ENCODE measurements around the gene TEX51.

Gene TEX51

DNA sequence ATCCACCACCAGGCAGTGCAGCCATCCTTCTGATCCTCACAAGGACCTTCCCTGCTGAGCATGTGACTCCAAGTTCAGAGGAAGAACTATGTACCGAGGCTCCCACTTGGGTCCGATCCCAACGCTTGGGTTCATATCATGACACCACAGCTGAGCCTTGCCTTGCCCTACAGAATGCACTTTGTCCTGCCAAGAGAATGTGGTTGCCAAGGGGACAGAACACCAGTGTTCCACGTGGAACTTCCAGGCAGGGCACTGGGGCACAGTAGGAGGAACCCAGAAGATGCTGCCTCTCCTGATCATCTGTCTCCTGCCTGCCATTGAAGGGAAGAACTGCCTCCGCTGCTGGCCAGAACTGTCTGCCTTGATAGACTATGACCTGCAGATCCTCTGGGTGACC is at the start of gene TEX51:
TEX51 (plus strand) TSS at position 255 of the 400 bp plus-strand sequence; CDS start at position 284, 29 bp downstream.
- TF ChIP-seq GATA1 (IDR thresholded peaks at IDR 0.05; ENCODE audit: low read depth, low read length) = no peak
- no peak for TF ChIP-seq POLR2A (IDR thresholded peaks at IDR 0.05; ENCODE audit: low read length)
- DNase-seq = no peak

DNA sequence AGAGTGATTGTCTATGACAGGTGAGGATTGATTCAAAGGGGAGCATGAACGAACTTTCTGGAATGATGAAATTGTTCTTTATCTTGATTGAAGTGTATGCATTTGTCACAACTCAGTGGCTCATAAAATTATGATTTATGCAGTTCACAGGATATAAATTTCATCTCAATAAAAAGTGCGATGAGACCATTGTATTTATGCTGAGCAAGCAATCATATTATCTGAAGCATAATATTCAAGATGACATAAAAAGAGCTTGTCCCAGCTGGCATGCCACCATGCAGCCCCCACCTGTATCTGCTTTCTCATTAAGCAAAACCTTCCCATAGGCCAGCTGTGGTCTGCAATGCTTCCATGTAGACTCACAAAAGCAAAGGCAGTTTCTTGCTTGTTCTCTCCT is 49.6 kb upstream of the TEX51 start:
- DNase-seq = no peak
- TF ChIP-seq GATA1 (IDR thresholded peaks at IDR 0.05; ENCODE audit: low read depth, low read length) (no peak), POLR2A (IDR thresholded peaks at IDR 0.05; ENCODE audit: low read length) (no peak)

DNA sequence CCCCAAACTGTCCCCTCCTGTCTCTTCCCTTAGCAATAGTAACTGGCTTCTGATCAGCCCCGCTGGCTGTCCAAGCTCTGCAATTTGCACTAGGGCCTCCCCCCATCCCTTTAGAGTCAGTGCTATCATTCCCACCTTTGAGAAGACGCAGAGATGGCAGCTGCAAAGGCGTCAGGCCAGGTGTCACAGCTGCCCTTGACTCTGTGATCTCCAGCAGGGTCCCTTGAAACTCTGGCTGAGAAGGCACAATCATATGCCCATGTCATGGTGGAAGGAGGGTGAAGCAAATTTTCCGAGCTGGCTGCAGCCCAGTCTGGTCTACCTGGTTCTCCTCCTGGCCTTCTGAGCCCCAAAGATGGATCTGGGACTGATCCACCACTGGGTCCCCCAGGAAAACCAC is 49.2 kb upstream of the TEX51 start:
- no peak for DNase-seq
- TF ChIP-seq POLR2A (IDR thresholded peaks at IDR 0.05; ENCODE audit: low read length) = no peak
- no peak for TF ChIP-seq GATA1 (IDR thresholded peaks at IDR 0.05; ENCODE audit: low read depth, low read length)

DNA sequence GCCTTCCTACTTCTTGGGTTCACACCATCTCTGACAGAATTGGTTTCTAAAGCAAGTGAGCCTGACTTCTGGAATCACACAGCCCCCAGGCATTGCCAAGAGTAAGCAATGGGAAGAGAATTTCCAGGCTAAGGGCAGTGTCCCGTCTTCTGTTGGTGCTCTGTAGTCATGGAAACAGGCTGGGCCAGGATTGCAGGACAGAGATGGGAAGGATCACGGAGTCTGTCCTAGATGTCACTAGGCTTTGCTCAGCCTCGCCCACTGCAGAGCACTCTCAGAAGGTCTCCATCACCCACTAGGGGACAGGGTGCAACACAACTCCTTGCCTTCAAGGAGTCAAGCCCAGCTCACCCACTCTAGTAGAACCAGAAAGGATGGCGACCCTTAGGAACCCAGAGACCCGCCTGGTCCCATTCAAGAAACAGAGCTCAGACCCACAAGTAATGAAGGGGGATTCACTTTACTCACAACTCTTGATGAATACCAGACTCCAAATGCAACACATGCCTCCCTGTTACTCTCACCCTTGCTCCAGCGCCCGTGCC is 48.6 kb upstream of the TEX51 start:
- no peak for DNase-seq
- TF ChIP-seq GATA1 (IDR thresholded peaks at IDR 0.05; ENCODE audit: low read depth, low read length) (no peak), POLR2A (IDR thresholded peaks at IDR 0.05; ENCODE audit: low read length) (no peak)

DNA sequence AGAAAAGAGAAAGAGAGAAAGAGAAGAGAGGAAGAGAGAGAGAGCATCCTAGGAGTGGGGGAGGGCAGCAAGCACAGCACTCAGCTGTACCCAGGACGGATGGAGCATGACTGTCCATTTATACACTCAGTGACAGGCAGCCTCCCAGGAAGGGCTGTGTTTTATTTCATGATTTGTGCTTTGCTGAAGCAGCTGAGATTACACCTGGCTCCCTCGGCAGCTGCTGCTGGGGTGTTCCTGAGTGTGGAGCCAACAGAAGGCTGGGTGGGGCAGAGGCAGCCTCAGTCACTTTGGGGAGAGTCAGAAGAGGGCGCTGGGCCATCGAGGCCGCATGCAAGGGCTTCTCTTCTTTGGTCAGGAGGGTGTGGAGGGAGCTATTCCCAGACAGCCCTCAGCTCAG is 47.8 kb upstream of the TEX51 start:
- TF ChIP-seq GATA1 (IDR thresholded peaks at IDR 0.05; ENCODE audit: low read depth, low read length) (no peak), POLR2A (IDR thresholded peaks at IDR 0.05; ENCODE audit: low read length) (no peak)
- DNase-seq = no peak

GRCh38 chr2:126851756-126852155 is 46.9 kb upstream of the TEX51 start:
- TF ChIP-seq POLR2A (IDR thresholded peaks at IDR 0.05; ENCODE audit: low read length) = no peak
- no peak for TF ChIP-seq GATA1 (IDR thresholded peaks at IDR 0.05; ENCODE audit: low read depth, low read length)
- no peak for DNase-seq

- TF ChIP-seq GATA1 (IDR thresholded peaks at IDR 0.05; ENCODE audit: low read depth, low read length) = no peak
- no peak for TF ChIP-seq POLR2A (IDR thresholded peaks at IDR 0.05; ENCODE audit: low read length)
- no peak for DNase-seq
These were observed 46.3 kb upstream of the TEX51 start for GRCh38 chr2:126852361-126852760.

DNA sequence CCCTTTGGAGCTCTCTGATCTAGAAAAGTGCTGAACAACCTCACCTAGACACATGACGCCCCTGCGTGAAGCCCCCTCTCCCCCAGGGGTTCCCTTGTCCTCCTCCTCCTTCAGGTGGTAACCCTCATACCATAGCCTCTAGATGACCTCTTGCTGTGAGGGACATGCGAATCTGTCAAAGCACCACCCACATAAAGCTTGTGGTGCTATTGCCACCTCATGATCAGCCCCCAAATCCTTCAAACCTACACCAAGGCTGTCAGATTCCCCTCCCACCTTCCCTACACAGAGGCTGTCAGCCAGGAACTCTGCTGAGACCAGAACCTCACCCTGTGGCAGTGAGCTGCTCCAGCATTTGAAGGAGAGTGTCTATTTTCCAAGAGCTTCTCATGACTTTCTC is 43.1 kb upstream of the TEX51 start:
- DNase-seq = no peak
- TF ChIP-seq POLR2A (IDR thresholded peaks at IDR 0.05; ENCODE audit: low read length) = no peak
- TF ChIP-seq GATA1 (IDR thresholded peaks at IDR 0.05; ENCODE audit: low read depth, low read length) = no peak

DNA sequence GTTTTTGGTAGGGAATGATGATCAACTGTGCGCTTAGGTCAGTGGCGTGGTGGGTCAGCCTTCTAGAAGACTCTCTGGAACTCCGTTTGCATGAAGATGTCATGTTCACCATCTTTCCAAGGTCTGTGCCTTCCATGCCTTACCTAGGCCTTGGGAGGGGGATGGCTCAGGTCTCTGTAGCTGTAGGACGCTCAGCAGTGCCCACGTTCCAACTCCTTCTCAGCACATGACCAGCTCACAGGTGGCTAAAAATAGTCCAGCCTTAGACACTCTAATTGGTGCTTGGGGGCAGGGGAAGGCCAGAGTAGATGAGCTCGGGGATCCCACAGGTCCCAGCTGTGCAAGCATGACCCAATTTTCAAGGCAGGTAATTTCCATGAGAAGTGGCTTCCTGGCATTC is 42.3 kb upstream of the TEX51 start:
- no peak for TF ChIP-seq GATA1 (IDR thresholded peaks at IDR 0.05; ENCODE audit: low read depth, low read length)
- no peak for TF ChIP-seq POLR2A (IDR thresholded peaks at IDR 0.05; ENCODE audit: low read length)

GRCh38 chr2:126857502-126857901 is 41.2 kb upstream of the TEX51 start:
- TF ChIP-seq POLR2A (IDR thresholded peaks at IDR 0.05; ENCODE audit: low read length) (no peak), GATA1 (IDR thresholded peaks at IDR 0.05; ENCODE audit: low read depth, low read length) (no peak)
- DNase-seq = no peak

More for the DNA sequence above, 42.3 kb upstream of the TEX51 start:
- DNase-seq = no peak

DNA sequence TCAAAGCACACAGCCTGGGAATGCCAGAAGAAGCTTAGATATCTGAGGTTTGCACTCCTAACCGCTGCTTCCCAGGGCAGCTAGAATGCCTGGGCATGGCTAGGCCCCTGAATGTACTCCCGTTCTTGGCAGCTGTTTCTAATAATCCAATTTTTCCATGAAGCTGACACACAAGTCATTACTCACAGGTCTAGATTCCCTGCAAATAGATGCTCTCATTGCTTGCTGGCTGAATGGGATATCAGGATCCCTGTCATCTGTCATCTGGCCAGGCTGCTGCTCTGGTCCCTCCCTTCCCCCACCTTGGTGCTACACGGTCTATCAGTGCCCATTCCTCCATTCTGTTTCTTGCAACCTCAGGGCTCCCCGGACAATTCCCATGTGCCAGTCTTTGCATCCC is 40.7 kb upstream of the TEX51 start:
- DNase-seq = no peak
- TF ChIP-seq POLR2A (IDR thresholded peaks at IDR 0.05; ENCODE audit: low read length) (no peak), GATA1 (IDR thresholded peaks at IDR 0.05; ENCODE audit: low read depth, low read length) (no peak)

- DNase-seq = no peak
These were observed 40.3 kb upstream of the TEX51 start for GRCh38 chr2:126858436-126858835.

DNA sequence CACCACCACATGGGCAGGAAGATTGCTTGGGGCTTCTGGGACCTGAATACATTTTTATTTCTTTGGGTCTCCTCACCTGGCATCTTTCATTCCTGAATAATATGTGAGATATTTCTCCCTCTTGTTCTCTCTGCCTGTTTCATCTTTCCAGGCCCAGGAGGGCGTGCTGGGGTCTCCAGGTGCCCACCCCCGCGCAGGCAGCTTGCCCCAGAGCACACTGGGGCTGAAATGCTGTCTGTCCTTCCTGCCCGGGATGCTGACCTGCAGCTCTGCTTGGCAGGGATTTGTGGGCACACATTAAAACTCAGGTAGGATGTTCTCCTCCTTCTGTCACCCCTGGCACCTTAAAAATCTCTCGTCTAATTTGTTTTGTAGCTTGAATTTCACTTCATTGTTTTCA is 39.7 kb upstream of the TEX51 start:
- DNase-seq = no peak
- TF ChIP-seq GATA1 (IDR thresholded peaks at IDR 0.05; ENCODE audit: low read depth, low read length) (no peak), POLR2A (IDR thresholded peaks at IDR 0.05; ENCODE audit: low read length) (no peak)

More at GRCh38 chr2:126858436-126858835, 40.3 kb upstream of the TEX51 start:
- no peak for TF ChIP-seq POLR2A (IDR thresholded peaks at IDR 0.05; ENCODE audit: low read length)
- TF ChIP-seq GATA1 (IDR thresholded peaks at IDR 0.05; ENCODE audit: low read depth, low read length) = no peak

DNA sequence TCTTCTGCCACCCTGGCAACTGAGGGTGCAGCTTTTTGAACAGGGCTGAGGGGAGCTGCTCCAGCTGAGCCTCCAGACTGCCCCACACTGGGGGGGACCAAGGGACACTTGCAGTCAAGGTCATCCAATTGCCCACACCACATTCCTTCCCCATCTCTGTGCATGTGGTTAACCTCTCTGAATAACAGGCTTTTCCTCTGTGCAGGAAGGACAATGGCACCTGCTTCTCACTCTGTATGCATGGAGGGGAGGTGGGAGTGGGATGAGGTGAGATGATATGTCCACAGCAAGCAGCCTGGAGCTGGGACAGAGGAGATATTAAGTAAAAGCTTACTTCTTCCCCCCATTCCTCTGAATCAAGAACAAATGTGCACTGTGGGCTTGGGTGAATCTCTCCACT is 39.1 kb upstream of the TEX51 start:
- TF ChIP-seq POLR2A (IDR thresholded peaks at IDR 0.05; ENCODE audit: low read length) (no peak), GATA1 (IDR thresholded peaks at IDR 0.05; ENCODE audit: low read depth, low read length) (no peak)
- no peak for DNase-seq

GRCh38 chr2:126860385-126860784 is 38.3 kb upstream of the TEX51 start:
- TF ChIP-seq POLR2A (IDR thresholded peaks at IDR 0.05; ENCODE audit: low read length) = no peak
- TF ChIP-seq GATA1 (IDR thresholded peaks at IDR 0.05; ENCODE audit: low read depth, low read length) = no peak

DNA sequence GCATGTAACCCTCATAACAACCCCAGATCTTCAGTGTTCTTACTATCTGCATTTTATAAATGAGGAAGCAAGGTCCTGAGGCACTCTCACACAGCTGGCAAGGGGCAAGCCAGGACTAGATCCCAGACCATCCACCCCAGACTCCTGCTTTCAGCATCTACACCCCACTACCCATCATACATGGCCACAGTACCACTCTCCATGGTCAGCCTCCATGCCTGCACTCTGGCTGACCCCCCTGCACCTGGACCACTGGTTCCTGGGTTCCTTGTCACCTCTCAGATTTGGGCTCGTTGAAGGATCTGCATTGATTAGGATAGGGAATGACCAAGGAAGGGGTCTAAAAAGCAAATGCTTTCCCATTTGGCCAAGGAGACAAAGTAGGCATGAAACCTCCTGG is 36.0 kb upstream of the TEX51 start:
- TF ChIP-seq GATA1 (IDR thresholded peaks at IDR 0.05; ENCODE audit: low read depth, low read length) = no peak
- TF ChIP-seq POLR2A (IDR thresholded peaks at IDR 0.05; ENCODE audit: low read length) = no peak
- no peak for DNase-seq

More at GRCh38 chr2:126860385-126860784, 38.3 kb upstream of the TEX51 start:
- DNase-seq = no peak

Measured in erythroblast (primary cell).